Duodenal mucosa (tissue), 2 donors: ENCODE data around the gene NSUN4.
A peak's percentile ranks its signal among the peaks of the same experiment; 100 is the strongest.

Experiments used
- H3K27ac ChIP-seq: one replicate; pipeline ENCODE4 v1.7.0; 2013; ENCODE audit warnings: low read depth, low read length
- H3K27me3 ChIP-seq, 2 donors: one replicate each; pipeline ENCODE4 v1.7.0; 2013; ENCODE audit warnings: low read length in 2 of 2, control low read depth in 1 of 2; ENCODE audit not compliant: insufficient read depth in 2 of 2, control insufficient read depth in 1 of 2
- H3K36me3 ChIP-seq, 2 donors: one replicate each; pipeline ENCODE4 v1.7.0; 2013; ENCODE audit warnings: low read length in 2 of 2, control low read depth in 1 of 2; ENCODE audit not compliant: insufficient read depth in 2 of 2, control insufficient read depth in 1 of 2
- H3K4me1 ChIP-seq, 2 donors: one replicate each; pipeline ENCODE4 v1.7.0; 2013; ENCODE audit warnings: low read length in 2 of 2, control low read depth in 1 of 2; ENCODE audit not compliant: insufficient read depth in 2 of 2, control insufficient read depth in 1 of 2
- H3K4me3 ChIP-seq, 2 donors: one replicate each; pipeline ENCODE4 v1.7.0; 2013; ENCODE audit warnings: low read length in 2 of 2, low read depth in 1 of 2
- H3K9ac ChIP-seq, 2 donors: one replicate each; pipeline ENCODE4 v1.7.0; 2013; ENCODE audit warnings: low read length in 2 of 2, low read depth in 1 of 2
- H3K9me3 ChIP-seq, 2 donors: one replicate each; pipeline ENCODE4 v1.7.0; 2013; ENCODE audit warnings: low read length in 2 of 2, control low read depth in 1 of 2; ENCODE audit not compliant: control insufficient read depth in 1 of 2

The NSUN4 gene

DNA sequence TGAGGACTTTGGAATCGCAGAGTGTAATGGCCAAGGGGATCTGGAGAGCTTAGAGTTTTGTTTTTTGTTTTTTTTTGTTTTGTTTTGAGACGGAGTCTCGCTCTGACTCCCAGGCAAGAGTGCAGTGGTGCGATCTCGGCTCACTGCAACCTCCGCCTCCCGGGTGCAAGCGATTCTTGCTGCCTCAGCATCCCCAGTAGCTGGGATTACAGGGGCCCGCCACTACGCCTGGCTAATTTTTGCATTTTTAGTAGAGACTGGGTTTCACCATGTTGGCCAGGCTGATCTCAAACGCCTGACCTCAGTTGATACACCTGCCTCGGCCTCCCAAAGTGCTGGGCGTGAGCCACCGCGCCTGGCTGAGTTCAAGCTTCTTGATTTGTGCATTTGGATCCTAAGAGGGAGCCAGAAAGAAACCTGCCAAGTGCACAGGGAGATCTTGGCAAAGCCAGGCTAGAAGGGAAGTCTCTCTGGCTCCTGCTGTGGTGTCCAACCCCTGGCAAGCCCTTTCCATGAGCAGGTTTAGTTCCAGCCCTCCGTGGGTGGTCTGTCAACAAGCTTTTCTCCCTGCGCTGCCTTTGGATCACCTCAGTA is 54.4 kb downstream of the NSUN4 start:
- Histone ChIP-seq H3K36me3 (peaks cover 0 to 3% of the 10 kb centered on the region in 2 donors), H3K27ac (no peak overlapping the region), H3K4me3 (peak overlapping the region; percentile 81 to 90)

DNA sequence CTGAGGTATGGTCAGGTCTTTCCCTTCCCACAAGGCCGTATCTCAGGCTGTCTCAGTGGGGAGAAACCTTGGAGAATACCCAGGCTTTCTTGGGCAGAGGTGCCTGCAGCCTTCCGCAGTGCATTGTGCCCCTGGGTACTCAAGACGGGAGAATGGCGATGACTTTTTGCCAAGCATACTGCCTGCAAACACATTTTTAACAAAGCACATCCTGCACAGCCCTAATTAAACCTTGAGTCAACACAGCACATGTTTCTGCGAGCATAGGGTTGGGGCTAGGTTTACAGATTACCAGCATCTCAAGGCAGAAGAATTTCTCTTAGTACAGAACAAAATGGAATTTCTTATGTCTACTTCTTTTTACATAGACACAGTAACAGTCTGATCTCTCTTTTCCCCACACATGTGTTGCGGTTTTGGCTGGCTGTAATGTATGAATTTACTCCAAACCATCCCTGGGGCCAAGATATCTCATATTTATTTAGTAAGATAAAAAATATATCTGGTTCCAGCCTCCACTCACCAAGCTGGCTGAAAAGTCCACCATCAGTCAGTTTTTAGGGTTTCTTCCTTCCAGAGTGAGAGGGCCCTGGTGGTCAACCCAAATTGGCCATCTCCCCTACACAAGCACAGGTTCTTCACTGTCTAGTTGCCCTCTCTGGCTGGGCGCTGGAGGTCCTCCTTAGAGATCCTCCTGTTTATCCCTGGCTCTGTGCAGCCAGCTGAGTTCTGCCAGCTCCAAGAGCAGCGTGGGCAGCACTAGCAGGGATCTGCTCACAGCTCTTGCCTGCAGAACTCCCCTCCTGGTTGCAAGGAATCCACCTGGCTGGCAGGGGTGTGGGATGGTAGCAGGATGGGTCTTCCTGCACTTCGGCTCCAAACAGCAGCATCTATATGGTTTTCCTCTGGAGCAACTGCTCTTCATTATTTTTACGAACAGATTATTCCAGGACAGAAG is 56.1 kb downstream of the NSUN4 start:
- Histone ChIP-seq H3K36me3 (peaks cover 0 to 3% of the 10 kb centered on the region in 2 donors), H3K27ac (no peak overlapping the region), H3K4me1 (peaks cover 27 to 31% of the 10 kb centered on the region in 2 donors), H3K9ac (no peak overlapping the region), H3K9me3 (peaks cover 7 to 10% of the 10 kb centered on the region in 2 donors), H3K27me3 (no peaks in the 10 kb centered on the region), H3K4me3 (no peak overlapping the region)

More for the DNA sequence above, 54.4 kb downstream of the NSUN4 start:
- no peaks in the 10 kb centered on the region for H3K27me3 ChIP-seq
- H3K9ac ChIP-seq = peak overlapping the region; percentile 73 to 76
- H3K4me1 ChIP-seq = peaks cover 15 to 20% of the 10 kb centered on the region in 2 donors
- peaks cover 7 to 10% of the 10 kb centered on the region in 2 donors for H3K9me3 ChIP-seq

DNA sequence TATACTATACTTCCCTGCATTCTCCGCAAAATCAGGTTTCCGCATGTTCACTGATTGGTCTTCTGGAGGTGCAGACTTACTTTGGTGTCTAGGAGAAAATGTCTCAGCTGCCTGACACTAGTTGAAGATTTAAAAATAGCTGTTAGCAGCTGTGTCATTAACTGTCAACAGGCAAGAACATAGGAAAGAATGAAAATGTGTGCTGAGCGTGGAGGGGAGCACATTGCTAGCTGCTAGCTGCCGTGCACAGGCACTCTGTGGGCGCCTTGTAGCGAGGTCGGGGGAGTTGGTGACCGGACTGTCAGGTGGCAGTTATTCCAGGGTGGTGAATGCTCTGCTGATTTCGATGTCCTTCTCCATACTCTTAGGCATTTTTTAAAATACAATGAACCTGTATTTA is 58.7 kb downstream of the NSUN4 start:
- no peak overlapping the region for H3K9ac ChIP-seq
- no peak overlapping the region for H3K27ac ChIP-seq
- peaks cover 0 to 10% of the 10 kb centered on the region in 2 donors for H3K36me3 ChIP-seq
- peaks cover 33 to 34% of the 10 kb centered on the region in 2 donors for H3K4me1 ChIP-seq
- H3K9me3 ChIP-seq = no peaks in the 10 kb centered on the region
- H3K4me3 ChIP-seq = no peak overlapping the region
- H3K27me3 ChIP-seq = no peaks in the 10 kb centered on the region

DNA sequence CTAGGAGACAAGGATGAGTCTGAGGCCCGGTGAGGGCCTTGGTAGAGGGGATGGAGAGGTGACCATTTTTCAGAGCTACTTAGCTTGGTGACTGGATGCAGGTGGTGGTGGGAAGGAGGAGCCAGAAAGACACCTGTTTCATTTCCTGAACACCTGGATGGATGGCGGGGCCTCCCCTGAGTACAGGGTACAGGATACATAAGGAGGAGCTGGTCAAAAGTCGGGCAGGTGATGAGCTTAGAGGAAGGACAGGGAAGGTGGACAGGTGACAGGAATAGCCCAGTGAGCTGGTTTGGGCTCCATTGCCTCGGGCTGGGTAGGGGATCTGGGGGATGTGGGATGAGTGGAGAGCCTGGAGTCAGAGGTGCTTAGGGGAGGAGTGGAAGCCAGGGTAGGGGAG is 59.8 kb downstream of the NSUN4 start:
- Histone ChIP-seq H3K27ac (no peak overlapping the region), H3K4me1 (peaks cover 32 to 35% of the 10 kb centered on the region in 2 donors), H3K36me3 (peaks cover 0 to 19% of the 10 kb centered on the region in 2 donors), H3K4me3 (no peak overlapping the region), H3K27me3 (no peaks in the 10 kb centered on the region), H3K9me3 (no peaks in the 10 kb centered on the region), H3K9ac (no peak overlapping the region)

DNA sequence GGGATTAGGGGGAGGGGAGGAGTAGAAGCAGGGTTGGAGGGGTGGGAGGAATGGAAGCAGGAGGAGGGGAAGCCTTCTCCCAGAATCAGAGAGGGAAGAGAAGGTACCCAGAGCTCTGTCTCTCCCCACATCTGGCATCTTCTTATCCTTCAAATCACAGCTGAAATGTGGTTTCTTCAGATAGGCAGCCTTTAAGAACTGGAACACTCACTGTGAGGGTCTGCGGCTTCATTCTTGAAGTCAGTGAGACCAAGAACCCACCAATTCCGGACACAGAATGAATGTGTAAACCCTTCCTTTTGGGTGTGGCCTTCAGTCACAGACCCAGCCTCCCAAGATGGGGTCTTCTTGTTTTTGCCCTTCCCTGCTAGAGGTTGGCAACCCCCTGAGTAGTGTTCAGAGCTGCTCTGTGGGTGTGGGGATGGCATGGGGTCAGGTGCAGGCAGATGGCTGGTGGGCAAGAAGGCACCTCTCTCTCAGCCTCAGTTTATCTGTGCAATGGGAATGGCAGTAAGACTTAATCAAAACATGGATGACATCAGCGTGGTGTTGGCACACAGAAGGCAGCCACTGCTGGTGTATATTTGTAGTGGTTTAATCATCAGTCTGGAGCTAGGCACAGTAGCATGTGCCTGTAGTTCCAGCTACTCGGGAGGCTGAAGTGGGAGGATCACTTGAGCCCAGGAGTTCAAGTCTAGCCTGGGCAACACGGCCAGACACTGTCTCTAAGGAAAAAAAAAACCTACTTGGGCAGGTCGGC is 60.7 kb downstream of the NSUN4 start:
- peak overlapping the region in 1 of 2 donors; percentile 69 for H3K9ac ChIP-seq
- no peaks in the 10 kb centered on the region for H3K27me3 ChIP-seq
- H3K27ac ChIP-seq = no peak overlapping the region
- H3K4me3 ChIP-seq = no peak overlapping the region
- peaks cover 0 to 19% of the 10 kb centered on the region in 2 donors for H3K36me3 ChIP-seq
- no peaks in the 10 kb centered on the region for H3K9me3 ChIP-seq
- peaks cover 27 to 32% of the 10 kb centered on the region in 2 donors for H3K4me1 ChIP-seq

DNA sequence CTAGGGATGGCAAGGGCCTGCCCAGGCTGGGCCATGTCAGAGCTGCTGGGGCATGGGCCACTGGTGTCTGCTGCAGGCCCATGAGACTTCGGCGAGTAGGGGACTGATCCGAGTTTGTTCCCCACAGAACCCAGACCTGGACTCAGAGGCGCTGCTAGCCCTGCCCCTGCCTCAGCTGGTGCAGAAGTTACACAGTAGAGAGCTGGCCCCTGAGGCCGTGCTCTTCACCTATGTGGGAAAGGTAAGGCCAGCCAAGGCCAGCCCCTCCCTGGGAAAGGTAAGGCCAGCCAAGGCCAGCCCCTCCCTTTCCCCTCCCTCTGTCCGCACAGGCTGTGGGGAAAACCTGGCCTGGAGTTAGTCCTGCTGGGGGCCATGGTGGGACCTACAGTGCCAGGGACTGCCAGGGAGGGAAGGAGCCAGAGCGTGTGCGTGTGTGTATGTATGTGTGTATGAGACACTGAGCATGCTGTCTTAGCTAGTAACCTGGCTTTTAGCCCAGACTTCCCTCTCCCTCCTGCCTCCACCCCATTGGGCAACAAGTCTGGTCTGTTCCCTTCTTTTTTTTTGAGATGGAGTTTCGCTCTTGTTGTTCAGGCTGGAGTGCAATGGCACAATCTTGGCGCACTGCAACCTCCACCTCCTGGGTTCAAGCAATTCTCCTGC is 61.5 kb downstream of the NSUN4 start:
- H3K27ac ChIP-seq = no peak overlapping the region
- H3K9me3 ChIP-seq = no peaks in the 10 kb centered on the region
- H3K4me3 ChIP-seq = peak overlapping the region in 1 of 2 donors; percentile 33
- peaks cover 27 to 29% of the 10 kb centered on the region in 2 donors for H3K4me1 ChIP-seq
- H3K9ac ChIP-seq = peak overlapping the region in 1 of 2 donors; percentile 69
- peaks cover 0 to 19% of the 10 kb centered on the region in 2 donors for H3K36me3 ChIP-seq
- H3K27me3 ChIP-seq = no peaks in the 10 kb centered on the region

DNA sequence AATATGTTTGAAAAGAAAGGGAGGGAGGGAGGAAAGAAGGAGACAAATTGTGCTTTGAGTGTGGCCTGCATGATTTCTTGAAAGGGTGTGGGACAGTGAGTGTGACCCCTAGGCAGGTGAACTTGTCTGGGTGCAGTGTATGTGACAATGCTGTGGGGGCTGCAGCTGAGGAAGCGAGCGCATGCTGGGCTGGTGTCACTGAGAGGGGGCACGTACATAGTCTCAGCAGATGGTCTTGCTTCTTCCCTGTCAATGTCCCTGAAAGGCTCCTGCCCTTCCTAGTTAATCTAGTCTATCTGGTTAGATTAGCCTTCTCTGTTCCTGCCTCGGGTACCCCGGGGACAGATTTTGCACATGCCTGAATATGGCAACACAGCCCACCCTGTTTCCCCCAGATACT is 63.3 kb downstream of the NSUN4 start:
- Histone ChIP-seq H3K9me3 (no peaks in the 10 kb centered on the region), H3K27me3 (no peaks in the 10 kb centered on the region), H3K27ac (no peak overlapping the region), H3K9ac (no peak overlapping the region), H3K4me1 (peaks cover 27 to 29% of the 10 kb centered on the region in 2 donors), H3K4me3 (no peak overlapping the region), H3K36me3 (peaks cover 5 to 26% of the 10 kb centered on the region in 2 donors)

DNA sequence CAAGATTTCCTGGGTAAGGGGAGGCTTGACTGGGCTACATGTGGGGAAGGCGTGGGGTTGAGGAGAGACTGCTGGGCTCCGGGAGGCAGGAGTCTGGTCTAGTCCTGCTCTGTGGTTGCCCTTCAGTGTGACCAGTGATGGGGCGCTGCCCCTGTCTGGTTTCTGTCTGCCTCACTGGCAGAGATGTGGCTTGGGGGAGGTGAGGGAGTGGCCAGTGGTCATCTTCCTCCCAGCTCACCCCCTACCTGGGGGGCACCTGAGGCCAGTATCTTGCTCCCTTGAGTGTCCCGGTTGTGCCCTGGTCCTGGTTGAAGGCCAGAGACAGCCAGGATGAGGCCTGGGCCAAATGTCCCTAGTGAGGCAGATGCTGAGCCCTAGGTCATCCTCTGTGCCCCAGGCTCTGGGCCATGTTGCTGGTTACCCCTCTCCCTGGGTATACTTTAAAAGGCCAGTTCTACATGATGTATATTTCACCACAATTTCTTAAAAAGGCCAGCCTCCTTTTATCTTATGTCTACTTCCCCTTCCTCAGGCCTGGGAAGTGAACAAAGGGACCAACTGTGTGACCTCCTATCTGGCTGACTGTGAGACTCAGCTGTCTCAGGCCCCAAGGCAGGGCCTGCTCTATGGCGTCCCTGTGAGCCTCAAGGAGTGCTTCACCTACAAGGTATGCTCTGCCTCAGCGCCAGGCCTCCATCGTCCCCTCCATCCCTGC is 64.0 kb downstream of the NSUN4 start:
- Histone ChIP-seq H3K9me3 (no peaks in the 10 kb centered on the region), H3K9ac (no peak overlapping the region), H3K27me3 (no peaks in the 10 kb centered on the region), H3K4me1 (peaks cover 27 to 29% of the 10 kb centered on the region in 2 donors), H3K27ac (no peak overlapping the region), H3K36me3 (peaks cover 5 to 31% of the 10 kb centered on the region in 2 donors), H3K4me3 (no peak overlapping the region)

DNA sequence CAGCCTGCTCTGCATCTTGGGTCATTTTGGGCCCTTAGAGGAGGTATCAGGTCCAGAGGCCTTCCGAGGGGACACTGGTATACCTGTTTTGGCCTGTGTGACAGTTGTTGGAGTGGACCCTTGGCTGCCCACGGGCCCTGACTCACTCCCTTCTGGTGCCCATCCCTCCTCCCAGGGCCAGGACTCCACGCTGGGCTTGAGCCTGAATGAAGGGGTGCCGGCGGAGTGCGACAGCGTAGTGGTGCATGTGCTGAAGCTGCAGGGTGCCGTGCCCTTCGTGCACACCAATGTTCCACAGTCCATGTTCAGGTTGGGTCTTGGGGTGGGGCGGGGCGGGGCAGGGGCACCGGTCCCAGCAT is 64.6 kb downstream of the NSUN4 start:
- Histone ChIP-seq H3K4me1 (peaks cover 24 to 27% of the 10 kb centered on the region in 2 donors), H3K27me3 (no peaks in the 10 kb centered on the region), H3K36me3 (peaks cover 5 to 36% of the 10 kb centered on the region in 2 donors), H3K9ac (no peak overlapping the region), H3K4me3 (no peak overlapping the region), H3K9me3 (no peaks in the 10 kb centered on the region), H3K27ac (no peak overlapping the region)
